ENCODE measurements around the gene DGUOK.

- no peak for TF ChIP-seq POLR2A (IDR thresholded peaks at IDR 0.05; ENCODE audit: low read length)
- no peak for TF ChIP-seq GATA1 (IDR thresholded peaks at IDR 0.05; ENCODE audit: low read depth, low read length)
Measured at GRCh38 chr2:73937899-73938298, 11.2 kb downstream of the DGUOK start.
